VCaP (cell line): Measurements from ENCODE around the gene BICD2.

ENCODE experiments used
- H3K27ac ChIP-seq: fragments of 450-650 bp; 2 replicates; pipeline ENCODE4 v1.5.1; 2017
- CTCF ChIP-seq: fragments of 450-650 bp; conservative IDR thresholded peaks from 2 replicates; pipeline ENCODE4 v1.5.1; 2017; ENCODE audit warnings: mild to moderate bottlenecking, moderate library complexity

Gene BICD2

GRCh38 chr9:92722386-92723298, 42.0 kb downstream of the BICD2 start:
- TF ChIP-seq CTCF = no peak
- no peak overlapping the region for H3K27ac ChIP-seq

GRCh38 chr9:92721548-92721947, 43.1 kb downstream of the BICD2 start:
- TF ChIP-seq CTCF = no peak
- H3K27ac ChIP-seq = no peak overlapping the region

GRCh38 chr9:92720807-92721535, 43.7 kb downstream of the BICD2 start:
- TF ChIP-seq CTCF = no peak
- no peak overlapping the region for H3K27ac ChIP-seq

- H3K27ac ChIP-seq = no peak overlapping the region
- no peak for TF ChIP-seq CTCF
Measured at GRCh38 chr9:92720209-92720765, 44.3 kb downstream of the BICD2 start.

GRCh38 chr9:92719028-92719647, 45.5 kb downstream of the BICD2 start:
- TF ChIP-seq CTCF = no peak

GRCh38 chr9:92718086-92719001, 46.3 kb downstream of the BICD2 start:
- H3K27ac ChIP-seq = no peak overlapping the region
- TF ChIP-seq CTCF = no peak

More at GRCh38 chr9:92719028-92719647, 45.5 kb downstream of the BICD2 start:
- no peak overlapping the region for H3K27ac ChIP-seq
